ENCODE results near the gene GRIK3.

The GRIK3 gene

GRCh38 chr1:36829961-36830360 lies 204.4 kb downstream of the GRIK3 start:
- TF ChIP-seq CTCF (IDR thresholded peaks at IDR 0.05; ENCODE audit: insufficient read depth, low read depth, low read length, missing control alignments), result no peak
- no peak overlapping the region for H3K4me3 ChIP-seq (ENCODE audit: low read depth, low read length)
- no peak for DNase-seq (ENCODE audit: low read depth)

GRCh38 chr1:36829066-36829465 lies 205.2 kb downstream of the GRIK3 start:
- no peak overlapping the region for H3K4me3 ChIP-seq (ENCODE audit: low read depth, low read length)
- no peak for DNase-seq (ENCODE audit: low read depth)
- no peak for TF ChIP-seq CTCF (IDR thresholded peaks at IDR 0.05; ENCODE audit: insufficient read depth, low read depth, low read length, missing control alignments)

DNA sequence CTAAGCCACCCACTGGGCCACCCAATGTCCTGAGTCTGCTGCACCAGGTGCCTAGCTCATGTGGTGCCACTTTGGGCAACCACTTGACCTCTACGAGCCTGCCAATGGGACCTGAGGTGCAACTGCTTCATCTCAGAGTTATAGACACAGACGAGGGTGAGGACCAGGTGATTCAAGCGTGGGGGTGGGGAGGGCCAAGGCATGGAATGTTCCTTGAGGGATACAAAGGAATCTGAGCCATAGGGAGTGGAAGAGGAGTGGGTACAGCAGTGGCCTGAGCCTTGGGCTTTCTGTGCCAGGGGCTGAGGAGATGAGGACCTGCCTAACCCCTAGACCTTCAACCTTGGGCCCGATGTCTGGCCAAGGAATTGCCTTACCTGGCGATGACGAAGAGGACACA lies 209.1 kb downstream of the GRIK3 start:
- no peak for DNase-seq (ENCODE audit: low read depth)
- no peak overlapping the region for H3K4me3 ChIP-seq (ENCODE audit: low read depth, low read length)
- TF ChIP-seq CTCF (IDR thresholded peaks at IDR 0.05; ENCODE audit: insufficient read depth, low read depth, low read length, missing control alignments), result no peak

GRCh38 chr1:36824390-36824861 lies 209.9 kb downstream of the GRIK3 start:
- no peak for TF ChIP-seq CTCF (IDR thresholded peaks at IDR 0.05; ENCODE audit: insufficient read depth, low read depth, low read length, missing control alignments)
- DNase-seq (ENCODE audit: low read depth), result no peak
- H3K4me3 ChIP-seq (ENCODE audit: low read depth, low read length), result no peak overlapping the region

DNA sequence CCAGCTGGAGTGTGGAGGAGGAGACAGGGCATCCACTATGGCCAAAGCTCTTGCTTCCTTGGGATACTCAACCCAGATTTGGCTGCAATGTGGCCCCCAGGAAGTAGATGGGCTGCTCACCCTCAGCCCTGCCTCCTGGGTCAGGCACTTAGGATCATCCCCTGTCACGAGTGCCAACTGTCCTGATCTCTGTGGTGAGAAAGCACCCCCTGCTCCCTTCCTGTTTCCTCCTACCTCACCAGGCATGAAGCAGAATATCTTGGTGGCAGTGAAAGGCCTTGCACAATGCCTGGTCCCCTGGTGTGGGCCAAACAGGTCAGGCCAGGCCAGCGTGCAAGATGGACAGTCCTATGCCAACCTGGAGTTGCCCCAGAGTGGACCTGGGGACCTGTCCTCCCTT lies 211.7 kb downstream of the GRIK3 start:
- H3K4me3 ChIP-seq (ENCODE audit: low read depth, low read length), result no peak overlapping the region
- DNase-seq (ENCODE audit: low read depth), result no peak
- no peak for TF ChIP-seq CTCF (IDR thresholded peaks at IDR 0.05; ENCODE audit: insufficient read depth, low read depth, low read length, missing control alignments)

- no peak for DNase-seq (ENCODE audit: low read depth)
- TF ChIP-seq CTCF (IDR thresholded peaks at IDR 0.05; ENCODE audit: insufficient read depth, low read depth, low read length, missing control alignments), result no peak
- no peak overlapping the region for H3K4me3 ChIP-seq (ENCODE audit: low read depth, low read length)
These were observed 212.9 kb downstream of the GRIK3 start for GRCh38 chr1:36821386-36821785.

GRCh38 chr1:36818771-36819170 lies 215.5 kb downstream of the GRIK3 start:
- no peak for TF ChIP-seq CTCF (IDR thresholded peaks at IDR 0.05; ENCODE audit: insufficient read depth, low read depth, low read length, missing control alignments)
- no peak for DNase-seq (ENCODE audit: low read depth)

More at GRCh38 chr1:36818771-36819170, 215.5 kb downstream of the GRIK3 start:
- H3K4me3 ChIP-seq (ENCODE audit: low read depth, low read length), result no peak overlapping the region
